ENCODE results near the gene STEAP4. TPM values are rescaled to one million over a fixed set of nuclear protein-coding genes. Genes with fewer than 3 reads are reported as not detected.

Gene STEAP4
- total RNA-seq, 1 donor from 2014 or later, result 0.11 TPM

DNA sequence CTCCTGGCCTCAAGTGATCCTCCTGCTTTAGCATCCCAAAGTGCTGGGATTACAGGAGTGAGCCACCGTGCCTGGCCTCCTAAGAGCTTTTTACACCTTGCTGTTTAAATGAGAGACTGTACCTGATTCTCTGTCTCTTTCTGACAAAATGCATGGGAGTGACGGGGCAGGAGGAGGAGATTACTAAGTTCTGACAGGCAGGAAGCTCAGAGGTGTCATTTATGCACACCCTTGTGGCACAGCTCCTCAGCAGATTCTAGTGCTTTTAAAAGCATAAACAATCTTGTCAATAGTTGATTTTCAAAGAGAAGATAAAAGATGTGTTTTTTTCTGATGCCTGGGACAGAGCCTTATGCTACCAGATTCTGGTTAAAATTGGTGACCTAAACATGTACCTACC, 39.7 kb upstream of the STEAP4 start:
- Mint-ChIP-seq H3K27ac (ENCODE audit: unreplicated experiment) (no peak overlapping the region), H3K9me3 (ENCODE audit: unreplicated experiment) (no peaks in the 10 kb centered on the region), H3K27me3 (ENCODE audit: unreplicated experiment) (peaks cover 37% of the 10 kb centered on the region), H3K4me3 (ENCODE audit: unreplicated experiment) (no peak overlapping the region), H3K36me3 (ENCODE audit: unreplicated experiment) (no peaks in the 10 kb centered on the region), H3K4me1 (ENCODE audit: unreplicated experiment) (no peaks in the 10 kb centered on the region)
- TF ChIP-seq, protein P1, sequence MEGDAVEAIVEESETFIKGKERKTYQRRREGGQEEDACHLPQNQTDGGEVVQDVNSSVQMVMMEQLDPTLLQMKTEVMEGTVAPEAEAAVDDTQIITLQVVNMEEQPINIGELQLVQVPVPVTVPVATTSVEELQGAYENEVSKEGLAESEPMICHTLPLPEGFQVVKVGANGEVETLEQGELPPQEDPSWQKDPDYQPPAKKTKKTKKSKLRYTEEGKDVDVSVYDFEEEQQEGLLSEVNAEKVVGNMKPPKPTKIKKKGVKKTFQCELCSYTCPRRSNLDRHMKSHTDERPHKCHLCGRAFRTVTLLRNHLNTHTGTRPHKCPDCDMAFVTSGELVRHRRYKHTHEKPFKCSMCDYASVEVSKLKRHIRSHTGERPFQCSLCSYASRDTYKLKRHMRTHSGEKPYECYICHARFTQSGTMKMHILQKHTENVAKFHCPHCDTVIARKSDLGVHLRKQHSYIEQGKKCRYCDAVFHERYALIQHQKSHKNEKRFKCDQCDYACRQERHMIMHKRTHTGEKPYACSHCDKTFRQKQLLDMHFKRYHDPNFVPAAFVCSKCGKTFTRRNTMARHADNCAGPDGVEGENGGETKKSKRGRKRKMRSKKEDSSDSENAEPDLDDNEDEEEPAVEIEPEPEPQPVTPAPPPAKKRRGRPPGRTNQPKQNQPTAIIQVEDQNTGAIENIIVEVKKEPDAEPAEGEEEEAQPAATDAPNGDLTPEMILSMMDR (IDR thresholded peaks at IDR 0.05), result no peak
- no peak for DNase-seq (ENCODE audit: extremely low spot score, unreplicated experiment)

DNA sequence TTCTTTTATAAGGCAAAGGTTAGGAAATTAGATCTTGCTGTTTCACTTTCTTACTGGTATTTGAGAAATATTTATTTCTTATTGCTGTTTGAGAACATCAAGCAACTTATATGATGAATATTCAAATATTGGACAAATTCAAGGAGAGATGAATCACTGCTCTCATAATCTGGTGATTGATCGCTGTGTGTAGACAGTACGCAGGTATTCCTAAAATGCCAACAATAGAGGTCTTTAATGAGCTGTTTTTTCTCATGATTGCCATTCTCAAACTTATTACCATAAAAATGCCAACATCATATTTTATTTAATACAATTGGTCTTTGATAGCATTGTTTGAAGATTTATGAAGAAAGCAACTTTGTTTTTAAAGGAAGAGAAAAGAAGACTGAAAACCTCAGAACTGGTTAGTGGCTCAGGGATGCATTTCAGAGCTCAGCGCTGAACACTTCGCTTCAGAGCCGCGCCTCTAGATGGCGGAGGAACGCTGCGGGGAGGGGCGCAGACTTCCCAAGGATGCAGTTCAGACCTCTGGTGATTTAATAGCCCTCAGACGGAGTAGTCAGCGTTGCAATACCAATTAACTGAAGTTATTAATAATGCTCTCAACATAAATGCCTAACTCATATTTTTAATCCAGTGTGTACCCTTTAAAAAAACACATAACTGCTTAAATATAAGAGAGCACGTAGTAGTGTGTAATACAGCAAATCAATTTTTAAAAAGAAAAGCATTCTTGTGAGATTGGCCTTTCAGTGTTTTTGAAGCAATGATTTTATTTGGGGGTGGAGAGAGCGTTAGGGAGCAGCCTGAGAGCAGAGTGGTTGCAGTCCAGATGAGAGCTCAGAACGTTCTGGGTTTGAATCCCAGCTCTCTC, 38.5 kb upstream of the STEAP4 start:
- Mint-ChIP-seq H3K4me1 (ENCODE audit: unreplicated experiment) (no peaks in the 10 kb centered on the region), H3K9me3 (ENCODE audit: unreplicated experiment) (no peaks in the 10 kb centered on the region), H3K4me3 (ENCODE audit: unreplicated experiment) (no peak overlapping the region), H3K27me3 (ENCODE audit: unreplicated experiment) (peaks cover 30% of the 10 kb centered on the region), H3K27ac (ENCODE audit: unreplicated experiment) (no peak overlapping the region), H3K36me3 (ENCODE audit: unreplicated experiment) (no peaks in the 10 kb centered on the region)
- no peak for DNase-seq (ENCODE audit: extremely low spot score, unreplicated experiment)
- TF ChIP-seq, protein P1 (IDR thresholded peaks at IDR 0.05), result peak; percentile 59

DNA sequence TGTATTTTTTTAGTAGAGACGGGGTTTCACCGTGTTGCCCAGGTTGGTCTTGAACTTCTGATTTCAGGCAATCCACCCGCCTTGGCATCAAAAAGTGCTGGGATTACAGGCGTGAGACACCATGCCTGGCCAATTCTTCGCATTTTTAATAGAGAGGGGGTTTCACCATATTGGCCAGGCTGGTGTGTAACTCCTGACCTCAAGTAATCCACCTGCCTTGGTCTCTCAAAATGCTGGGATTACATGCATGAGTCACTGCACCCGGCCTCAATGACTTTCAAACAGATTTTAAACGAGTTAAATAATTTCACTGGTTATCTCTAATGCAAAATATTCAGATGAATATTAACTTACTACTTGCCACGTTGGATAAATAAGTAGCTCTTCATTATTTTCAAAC, 37.6 kb upstream of the STEAP4 start:
- Mint-ChIP-seq H3K27me3 (ENCODE audit: unreplicated experiment) (peaks cover 30% of the 10 kb centered on the region), H3K9me3 (ENCODE audit: unreplicated experiment) (no peaks in the 10 kb centered on the region), H3K36me3 (ENCODE audit: unreplicated experiment) (no peaks in the 10 kb centered on the region), H3K4me3 (ENCODE audit: unreplicated experiment) (no peak overlapping the region), H3K27ac (ENCODE audit: unreplicated experiment) (no peak overlapping the region), H3K4me1 (ENCODE audit: unreplicated experiment) (peaks cover 1% of the 10 kb centered on the region)
- no peak for DNase-seq (ENCODE audit: extremely low spot score, unreplicated experiment)
- TF ChIP-seq, protein P1 (IDR thresholded peaks at IDR 0.05), result no peak

DNA sequence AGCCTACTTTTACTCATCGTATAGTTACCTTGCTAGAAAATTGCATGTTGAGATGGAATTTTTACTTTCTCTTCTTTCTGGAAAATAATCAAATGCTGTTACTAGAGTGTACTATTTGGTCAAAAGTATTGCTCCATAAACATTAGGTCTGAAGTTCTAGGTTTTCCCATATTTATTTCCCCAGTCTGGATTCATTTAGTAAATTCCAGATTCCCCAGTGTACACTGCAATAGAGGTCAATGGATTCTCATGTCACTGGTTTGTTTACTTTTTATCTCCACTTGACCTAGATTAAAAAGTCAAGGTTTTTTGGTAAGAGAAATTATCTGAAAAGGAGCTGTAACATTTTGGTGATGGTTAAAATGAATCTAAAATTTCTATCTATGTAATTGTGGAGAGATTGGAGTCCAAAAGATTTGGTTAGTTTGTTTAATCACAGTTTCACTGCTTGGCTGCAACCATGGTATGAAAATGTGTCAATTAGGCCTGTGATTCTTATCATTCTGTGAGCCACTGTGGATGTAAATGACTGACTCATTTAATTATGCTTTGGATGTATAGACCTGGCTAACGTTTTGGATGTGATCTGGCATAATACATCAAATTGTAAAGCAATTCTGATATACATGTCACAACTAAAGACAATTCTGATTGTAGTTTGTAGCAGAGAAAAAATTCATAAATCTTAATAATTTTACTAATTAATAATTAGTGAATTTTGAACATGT, 32.7 kb upstream of the STEAP4 start:
- no peaks in the 10 kb centered on the region for H3K27me3 Mint-ChIP-seq (ENCODE audit: unreplicated experiment)
- no peak overlapping the region for H3K27ac Mint-ChIP-seq (ENCODE audit: unreplicated experiment)
- H3K9me3 Mint-ChIP-seq (ENCODE audit: unreplicated experiment), result no peaks in the 10 kb centered on the region
- H3K4me1 Mint-ChIP-seq (ENCODE audit: unreplicated experiment), result peaks cover 3% of the 10 kb centered on the region
- H3K36me3 Mint-ChIP-seq (ENCODE audit: unreplicated experiment), result no peaks in the 10 kb centered on the region
- DNase-seq (ENCODE audit: extremely low spot score, unreplicated experiment), result no peak
- TF ChIP-seq, protein P1 (IDR thresholded peaks at IDR 0.05), result no peak
- no peak overlapping the region for H3K4me3 Mint-ChIP-seq (ENCODE audit: unreplicated experiment)

DNA sequence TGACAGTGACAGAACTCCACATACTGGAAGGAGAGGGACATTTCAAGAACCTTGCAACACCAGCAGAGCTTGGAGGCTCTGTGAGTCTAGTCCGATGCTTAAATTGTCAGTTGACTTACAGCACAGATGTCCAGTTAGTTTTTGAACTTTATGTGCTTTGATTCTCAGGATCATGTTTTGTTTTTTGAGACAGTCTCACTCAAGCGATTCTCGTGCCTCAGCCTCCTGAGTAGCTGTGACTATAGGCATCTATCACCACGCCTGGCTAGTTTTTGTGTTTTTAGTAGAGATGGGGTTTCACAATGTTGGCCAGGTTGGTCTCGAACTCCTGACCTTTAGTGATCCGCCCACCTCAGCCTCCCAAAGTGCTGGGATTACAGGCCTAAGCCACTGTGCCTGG, 31.8 kb upstream of the STEAP4 start:
- peaks cover 3% of the 10 kb centered on the region for H3K4me1 Mint-ChIP-seq (ENCODE audit: unreplicated experiment)
- H3K36me3 Mint-ChIP-seq (ENCODE audit: unreplicated experiment), result no peaks in the 10 kb centered on the region
- TF ChIP-seq, protein P1 (IDR thresholded peaks at IDR 0.05), result no peak
- peaks cover 2% of the 10 kb centered on the region for H3K27me3 Mint-ChIP-seq (ENCODE audit: unreplicated experiment)
- no peak overlapping the region for H3K4me3 Mint-ChIP-seq (ENCODE audit: unreplicated experiment)
- no peak for DNase-seq (ENCODE audit: extremely low spot score, unreplicated experiment)
- H3K9me3 Mint-ChIP-seq (ENCODE audit: unreplicated experiment), result no peaks in the 10 kb centered on the region
- no peak overlapping the region for H3K27ac Mint-ChIP-seq (ENCODE audit: unreplicated experiment)
